ENCODE data around the gene HILPDA.

HILPDA gene

GRCh38 chr7:128455543-128456254 lies at the start of gene HILPDA:
HILPDA (plus strand) TSS chr7:128455878; CDS start chr7:128457269, 1,391 bp downstream.
- DNase-seq: peak; percentile 76 to 81

- DNase-seq: no peak
Observed at GRCh38 chr7:128406314-128407232, 49.1 kb upstream of the HILPDA start.

- no peak for DNase-seq
Observed at GRCh38 chr7:128407233-128407589, 48.5 kb upstream of the HILPDA start.

GRCh38 chr7:128407751-128408708 lies 47.6 kb upstream of the HILPDA start:
- no peak for DNase-seq

- no peak for DNase-seq
Observed at GRCh38 chr7:128408709-128409595, 46.7 kb upstream of the HILPDA start.

GRCh38 chr7:128409596-128410450 lies 45.9 kb upstream of the HILPDA start, which contains the start of gene IMPDH1:
IMPDH1 (minus strand) TSS chr7:128409982; CDS start chr7:128409901, 81 bp downstream.
- DNase-seq: peak; percentile 69 to 82

GRCh38 chr7:128410451-128410753 lies 45.3 kb upstream of the HILPDA start:
- no peak for DNase-seq

- DNase-seq: no peak
Observed at GRCh38 chr7:128415217-128415785, 40.4 kb upstream of the HILPDA start.

- DNase-seq: no peak
Observed at GRCh38 chr7:128417071-128417470, 38.6 kb upstream of the HILPDA start.

- DNase-seq: peak in 1 of 2 donors; percentile 37
Observed at GRCh38 chr7:128419257-128419656, 36.4 kb upstream of the HILPDA start.

GRCh38 chr7:128420773-128421172 lies 34.9 kb upstream of the HILPDA start:
- no peak for DNase-seq

- DNase-seq: no peak
Observed at GRCh38 chr7:128421384-128421783, 34.3 kb upstream of the HILPDA start.

- DNase-seq: no peak
Observed at GRCh38 chr7:128422037-128422436, 33.6 kb upstream of the HILPDA start.

- no peak for DNase-seq
Observed at GRCh38 chr7:128422842-128423241, 32.8 kb upstream of the HILPDA start.

GRCh38 chr7:128424686-128425275 lies 30.9 kb upstream of the HILPDA start:
- DNase-seq: no peak

- peak; percentile 25 to 49 for DNase-seq
Observed at GRCh38 chr7:128425850-128426249, 29.8 kb upstream of the HILPDA start.

- peak in 1 of 2 donors; percentile 65 for DNase-seq
Observed at GRCh38 chr7:128427289-128427891, 28.3 kb upstream of the HILPDA start.

GRCh38 chr7:128430207-128430606 lies 25.5 kb upstream of the HILPDA start:
- no peak for DNase-seq

- DNase-seq: no peak
Observed at GRCh38 chr7:128431221-128431620, 24.5 kb upstream of the HILPDA start.

- DNase-seq: no peak
Observed at GRCh38 chr7:128431754-128432153, 23.9 kb upstream of the HILPDA start.
